GM12878 (cell line): ENCODE results near the gene IL16. TPM values are rescaled to one million over a fixed set of nuclear protein-coding genes. Genes with fewer than 3 reads are reported as not detected.

Experiments
- ASH2L ChIP-seq: fragments of 300-600, 200-600 bp; sonication (generic); IDR thresholded peaks from 2 replicates; pipeline ENCODE4 v1.6.1; 2017; ENCODE audit warnings: low read depth, mild to moderate bottlenecking, borderline replicate concordance
- CBFB ChIP-seq: IDR thresholded peaks from 2 replicates; pipeline ENCODE4 v1.6.1; 2016; ENCODE audit warnings: antibody characterized with exemption, low read depth
- CEBPB ChIP-seq, 2 experiments: fragments of 150-350 bp in 1 of 2; IDR thresholded peaks; 2 replicates each; pipeline ENCODE4 v1.6.1; 2012 to 2014; ENCODE audit warnings: low read depth in 2 of 2, low read length in 2 of 2, borderline replicate concordance in 1 of 2, inconsistent platforms in 1 of 2
- EP300 ChIP-seq, 2 experiments: fragments of 150-350 bp in 1 of 2; IDR thresholded peaks; 2 replicates each; pipeline ENCODE4 v1.6.1; 2011 to 2012; ENCODE audit warnings: low read depth in 2 of 2, low read length in 2 of 2, borderline replicate concordance in 1 of 2, improper control_type of control experiment in 1 of 2, inconsistent platforms in 1 of 2; ENCODE audit not compliant: control insufficient read depth in 1 of 2
- IKZF1 ChIP-seq: fragments of 450-650 bp; conservative IDR thresholded peaks from 2 replicates; pipeline ENCODE4 v1.6.1; 2017; ENCODE audit warnings: antibody characterized with exemption, mild to moderate bottlenecking
- JUNB ChIP-seq: IDR thresholded peaks from 2 replicates; pipeline ENCODE4 v1.6.1; 2016; ENCODE audit warnings: antibody characterized with exemption, mild to moderate bottlenecking
- MLLT1 ChIP-seq: fragments of 450-650 bp; IDR thresholded peaks from 2 replicates; pipeline ENCODE4 v1.6.1; 2016; ENCODE audit warnings: mild to moderate bottlenecking
- NBN ChIP-seq: fragments of 450-650 bp; IDR thresholded peaks from 2 replicates; pipeline ENCODE4 v1.6.1; 2016
- NFXL1 ChIP-seq: fragments of 450-650 bp; IDR thresholded peaks from 2 replicates; pipeline ENCODE4 v1.6.1; 2017; ENCODE audit warnings: antibody characterized with exemption, mild to moderate bottlenecking, borderline replicate concordance
- NFYA ChIP-seq: IDR thresholded peaks from 2 replicates; pipeline ENCODE4 v1.6.1; 2011; ENCODE audit warnings: low read depth, mild to moderate bottlenecking, low read length, improper control_type of control experiment, borderline replicate concordance
- NFYB ChIP-seq: IDR thresholded peaks from 2 replicates; pipeline ENCODE4 v1.6.1; 2011; ENCODE audit warnings: low read depth, mild to moderate bottlenecking, low read length, improper control_type of control experiment, moderate library complexity; ENCODE audit not compliant: insufficient read depth
- PKNOX1 ChIP-seq: fragments of 450-650 bp; IDR thresholded peaks from 2 replicates; pipeline ENCODE4 v1.6.1; 2016; ENCODE audit warnings: mild to moderate bottlenecking
- PRDM15 ChIP-seq: fragments of 450-650 bp; formaldehyde crosslinking; IDR thresholded peaks from 2 replicates; pipeline ENCODE4 v1.4.0; 2020; ENCODE audit warnings: mild to moderate bottlenecking, moderate library complexity
- SIN3A ChIP-seq: IDR thresholded peaks from 2 replicates; pipeline ENCODE4 v1.6.1; 2012; ENCODE audit warnings: low read depth, low read length, improper control_type of control experiment
- SREBF1 ChIP-seq: IDR thresholded peaks from 2 replicates; pipeline ENCODE4 v1.6.1; 2012; ENCODE audit warnings: mild to moderate bottlenecking, low read length
- TCF3 ChIP-seq: IDR thresholded peaks from 2 replicates; pipeline ENCODE4 v1.6.1; 2012; ENCODE audit warnings: low read depth, mild to moderate bottlenecking, low read length, borderline replicate concordance; ENCODE audit not compliant: insufficient read depth
- USF1 ChIP-seq: IDR thresholded peaks from 2 replicates; pipeline ENCODE4 v1.6.1; 2011; ENCODE audit warnings: borderline replicate concordance, low read depth, mild to moderate bottlenecking, moderate library complexity, mixed read lengths, low read length; ENCODE audit not compliant: insufficient read depth; ENCODE audit errors: extremely low read length
- ZNF687 ChIP-seq: fragments of 450-650 bp; IDR thresholded peaks from 2 replicates; pipeline ENCODE4 v1.6.1; 2017; ENCODE audit warnings: mild to moderate bottlenecking, moderate library complexity
- polyA plus RNA-seq, 11 experiments: library from polyadenylated mRNA; depleted of rRNA in 4 of 11; unstranded in 6 of 11; stranded (reverse) in 5 of 11; fragments of >200 nt; fragmentation: Nextera tagmentation in 4 of 11; fragmentation: Illumina TruSeq in 1 of 11; extraction: Ambion mirVana in 4 of 11; extraction: Trizol in 1 of 11; gene quantifications; 1 replicate in 1 of 11; 2 replicates in 10 of 11; pipeline versions ENCODE4 v1.2.1 to v1.2.3, GENCODE V29; 2011 to 2016; ENCODE audit warnings: inconsistent platforms in 2 of 11, missing spikeins in 2 of 11, low read depth in 1 of 11
- total RNA-seq, 4 experiments: library from RNA; depleted of rRNA in 3 of 4; stranded (reverse); fragments of >200 nt in 3 of 4; fragmentation: Illumina TruSeq in 1 of 4; extraction: Trizol in 1 of 4; gene quantifications; 2 replicates each; pipeline versions ENCODE4 v1.2.1 to v1.2.3, GENCODE V29; 2013 to 2021

The IL16 gene
- total and polyA plus RNA-seq, 10 of the 15 experiments (the other 5 are each of a cell fraction or from before 2014, with no cell fraction given): 21.7 to 206 (median 44.5) TPM

GRCh38 chr15:81296673-81297072, 100.0 kb downstream of the IL16 start (continued):
- TF ChIP-seq CEBPB (IDR thresholded peaks at IDR 0.05; ENCODE audit: borderline replicate concordance in 1 of 2, low read depth in 2 of 2, low read length in 2 of 2) (no peak), IKZF1 (peak; percentile 96), SREBF1 (no peak), NFYB (0 out of 2 replicates have a peak, but pooled peaks have one; percentile 21), JUNB (peak; percentile 88), CBFB (peak; percentile 91), NBN (peak; percentile 77), USF1 (no peak), TCF3 (peak; percentile 90), ASH2L (no peak), SIN3A (no peak; the same call in 1 of the 2 replicates), ZNF687 (peak; percentile 95), EP300 (IDR thresholded peaks at IDR 0.05; ENCODE audit: borderline replicate concordance in 1 of 2, control insufficient read depth in 1 of 2, low read depth in 2 of 2, low read length in 2 of 2) (peak; percentile 78 to 90; a peak in 3 of 4 replicates), NFXL1 (no peak), MLLT1 (peak; percentile 86), PRDM15 (no peak), NFYA (no peak), PKNOX1 (peak; percentile 47; the same call in 1 of the 2 replicates)
